ENCODE data around the gene EXTL1. TPM values are rescaled to one million over a fixed set of nuclear protein-coding genes. Genes with fewer than 3 reads are reported as not detected.

EXTL1 gene
- total and polyA plus RNA-seq, 2 of the 4 experiments (the other 2 are of a cell fraction) = 0.90 to 5.2 TPM

DNA sequence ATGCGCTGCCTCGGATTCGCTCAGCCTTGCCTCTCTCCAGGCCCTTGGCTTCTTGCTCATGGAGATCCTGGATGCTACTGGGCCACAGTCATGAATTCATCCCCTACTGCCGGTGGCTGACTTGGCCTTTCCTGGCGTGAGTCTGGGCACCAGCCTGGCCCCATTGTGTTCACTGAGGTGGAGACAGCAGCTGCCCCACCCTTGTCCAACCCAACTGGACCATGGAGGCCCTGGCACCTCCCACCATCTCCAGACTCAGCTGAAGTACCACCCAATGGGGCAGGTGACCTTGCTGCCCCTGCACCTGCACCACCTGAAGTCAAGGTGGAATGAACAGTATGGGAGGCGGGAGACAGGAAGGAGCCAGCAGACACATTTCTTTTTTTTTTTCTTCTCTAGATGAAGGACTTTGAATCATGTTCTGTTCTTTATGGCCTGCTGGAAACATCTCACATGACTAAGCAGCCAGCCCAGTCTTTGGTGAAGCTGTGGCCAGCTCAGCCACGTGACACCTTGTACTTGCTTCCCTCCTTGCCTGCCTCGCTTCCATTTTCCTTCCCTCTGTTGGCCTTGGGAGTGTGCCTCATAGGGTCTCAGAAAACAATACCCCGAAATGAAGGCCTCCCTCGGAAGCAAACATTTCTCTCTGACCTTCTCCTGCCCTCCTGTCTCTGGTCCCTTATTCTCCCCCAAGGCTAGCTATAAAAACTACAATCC is 28.1 kb downstream of the EXTL1 start:
- Histone ChIP-seq H3K9me1 (ENCODE audit: insufficient read depth, low read length) (no peaks in the 10 kb centered on the region), H3K9me3 (ENCODE audit: control insufficient read depth, insufficient read depth, low read length) (no peaks in the 10 kb centered on the region; the same call in 1 of the 2 replicates), H3K14ac (replicated peaks; ENCODE audit: low read depth, low read length) (no peak overlapping the region), H4K91ac (ENCODE audit: insufficient read depth, low read depth, low read length) (no peak overlapping the region), H3K4ac (ENCODE audit: low read depth, low read length) (no peak overlapping the region), H3K27me3 (ENCODE audit: control insufficient read depth, insufficient read depth, low read length) (peaks cover 85% of the 10 kb centered on the region), H3K4me2 (ENCODE audit: low read depth, low read length) (no peak overlapping the region), H3K4me3 (ENCODE audit: insufficient read depth, low read depth, low read length) (no peak overlapping the region), H4K8ac (ENCODE audit: low read depth in 2 of 2, low read length in 2 of 2) (no peak overlapping the region), H3K56ac (ENCODE audit: extremely low read depth, insufficient read depth, low read length) (no peak overlapping the region), H2AK5ac (ENCODE audit: low read depth, low read length) (no peak overlapping the region), H3K27ac (ENCODE audit: insufficient read depth, low read length) (no peak overlapping the region), H2AFZ (replicated peaks; ENCODE audit: low read length, poor library complexity) (no peak overlapping the region), H3K23ac (ENCODE audit: low read depth, low read length) (no peak overlapping the region), H3K18ac (ENCODE audit: low read depth, low read length) (no peak overlapping the region), H4K5ac (ENCODE audit: low read depth, low read length) (no peak overlapping the region), H2BK15ac (ENCODE audit: low read depth, low read length) (no peak overlapping the region), H2BK120ac (ENCODE audit: low read depth, low read length) (no peak overlapping the region), H2AK9ac (replicated peaks; ENCODE audit: low read depth, low read length, poor library complexity) (no peak overlapping the region), H2BK20ac (ENCODE audit: low read depth, low read length) (no peak overlapping the region), H3K36me3 (ENCODE audit: control insufficient read depth, insufficient read depth, low read length) (no peaks in the 10 kb centered on the region), H3K79me1 (ENCODE audit: low read depth in 1 of 2, low read length in 2 of 2) (no peaks in the 10 kb centered on the region), H3K4me1 (ENCODE audit: control insufficient read depth, insufficient read depth, low read length) (no peaks in the 10 kb centered on the region), H3K9ac (ENCODE audit: low read depth, low read length) (no peak overlapping the region), H2BK5ac (ENCODE audit: low read depth, low read length, poor library complexity, severe bottlenecking) (no peak overlapping the region), H4K20me1 (ENCODE audit: insufficient read depth, low read length) (no peaks in the 10 kb centered on the region)
- TF ChIP-seq RFX5 (IDR thresholded peaks at IDR 0.05; ENCODE audit: low read depth, low read length) (no peak), NFE2L2 (IDR thresholded peaks at IDR 0.05; ENCODE audit: low read depth, low read length) (no peak)
- TF ChIP-seq, protein P1, sequence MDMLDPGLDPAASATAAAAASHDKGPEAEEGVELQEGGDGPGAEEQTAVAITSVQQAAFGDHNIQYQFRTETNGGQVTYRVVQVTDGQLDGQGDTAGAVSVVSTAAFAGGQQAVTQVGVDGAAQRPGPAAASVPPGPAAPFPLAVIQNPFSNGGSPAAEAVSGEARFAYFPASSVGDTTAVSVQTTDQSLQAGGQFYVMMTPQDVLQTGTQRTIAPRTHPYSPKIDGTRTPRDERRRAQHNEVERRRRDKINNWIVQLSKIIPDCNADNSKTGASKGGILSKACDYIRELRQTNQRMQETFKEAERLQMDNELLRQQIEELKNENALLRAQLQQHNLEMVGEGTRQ (IDR thresholded peaks at IDR 0.05; ENCODE audit: low read depth, low read length) = peak; percentile 51; the same call in 1 of the 2 replicates
- ATAC-seq (ENCODE audit: low read depth) = no peak
- 80% methylated on average over 1 of the region's 10 CpGs; no CpG with 5 or more reads in 1 of the 2 experiments for WGBS, 2 experiments (ENCODE audit: extremely low coverage in 2 of 2, insufficient read length in 1 of 2)
- DNase-seq = peak; percentile 10
- ChIA-PET POLR2A (ENCODE audit: unreplicated experiment) (no interaction called here), CTCF (no interaction called here)
- in situ Hi-C loops (cut with MboI; ENCODE audit: low sequenced_read_pairs) = no loop called here
- BruUV-seq (replicated peaks) = no TSS peak
- intact Hi-C loops (cut with micrococcal nuclease) = no loop called here
- dilution Hi-C loops (cut with HindIII; ENCODE audit: low sequenced_read_pairs, unreplicated experiment) = no loop called here

All from IMR-90 (cell line).